ENCODE results near the gene DDR2.
"Not testable (repeated sequence)": the region's sequence is repeated elsewhere in the genome, so short reads cannot be mapped to it uniquely, and the experiment has no call there.

Gene DDR2

DNA sequence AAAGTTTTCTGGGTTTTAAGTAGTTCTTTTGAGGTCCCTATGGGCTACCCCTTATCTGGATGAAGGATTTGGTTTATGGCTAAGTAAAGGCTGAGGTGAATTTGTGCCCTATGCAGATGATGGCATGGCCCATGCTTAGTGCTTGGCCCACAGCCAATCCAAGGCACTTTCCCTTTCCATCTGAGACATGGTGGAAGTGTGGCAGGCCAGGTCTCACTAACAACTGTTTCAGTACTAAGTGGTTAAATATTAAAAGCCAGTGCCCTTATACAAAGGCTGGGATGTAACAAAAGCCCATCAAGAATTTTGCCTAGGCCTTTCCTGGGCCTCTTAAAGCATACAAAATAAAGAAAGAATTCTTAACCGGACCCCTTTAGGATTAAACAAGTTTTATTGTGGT is 156.5 kb downstream of the DDR2 start:
- H3K4me3 ChIP-seq (ENCODE audit: low read length); DNase-seq (ENCODE audit: low read depth, low spot score): not testable (repeated sequence)
- no CpG with 5 or more reads among the region's 1 CpG for WGBS (ENCODE audit: insufficient coverage, insufficient read length)

GRCh38 chr1:162790303-162790984 is 158.2 kb downstream of the DDR2 start, which contains the start of gene HSD17B7:
HSD17B7 (plus strand) TSS chr1:162790702; CDS start chr1:162790801, 99 bp downstream.
- not testable (repeated sequence) for H3K4me1 ChIP-seq (ENCODE audit: control insufficient read depth, insufficient read depth, low read length); H3K36me3 ChIP-seq (ENCODE audit: control insufficient read depth, insufficient read depth, low read length); H3K9me3 ChIP-seq (ENCODE audit: control insufficient read depth, insufficient read depth, low read length); H3K27me3 ChIP-seq (ENCODE audit: control insufficient read depth, insufficient read depth, low read length); H3K27ac ChIP-seq (ENCODE audit: low read length)
- H3K4me3 ChIP-seq (ENCODE audit: low read length) = peak within 1 kb of the TSS; percentile 76
- WGBS (ENCODE audit: insufficient coverage, insufficient read length) = no CpG with 5 or more reads among the region's 49 CpGs
- DNase-seq (ENCODE audit: low read depth, low spot score) = peak; percentile 31

More for the DNA sequence above, 156.5 kb downstream of the DDR2 start:
- not testable (repeated sequence) for H3K27ac ChIP-seq (ENCODE audit: low read length); H3K27me3 ChIP-seq (ENCODE audit: control insufficient read depth, insufficient read depth, low read length); H3K4me1 ChIP-seq (ENCODE audit: control insufficient read depth, insufficient read depth, low read length); H3K36me3 ChIP-seq (ENCODE audit: control insufficient read depth, insufficient read depth, low read length); H3K9me3 ChIP-seq (ENCODE audit: control insufficient read depth, insufficient read depth, low read length)

- H3K27me3 ChIP-seq (ENCODE audit: control insufficient read depth, insufficient read depth, low read length); H3K4me1 ChIP-seq (ENCODE audit: control insufficient read depth, insufficient read depth, low read length); H3K9me3 ChIP-seq (ENCODE audit: control insufficient read depth, insufficient read depth, low read length); H3K27ac ChIP-seq (ENCODE audit: low read length); H3K36me3 ChIP-seq (ENCODE audit: control insufficient read depth, insufficient read depth, low read length); DNase-seq (ENCODE audit: low read depth, low spot score): not testable (repeated sequence)
- peak overlapping the region; percentile 51; the same call in 1 of the 2 replicates for H3K4me3 ChIP-seq (ENCODE audit: low read length)
- WGBS (ENCODE audit: insufficient coverage, insufficient read length) = no CpG with 5 or more reads among the region's 8 CpGs
Measured at GRCh38 chr1:162790985-162791357, 158.7 kb downstream of the DDR2 start.

- not testable (repeated sequence) for H3K27ac ChIP-seq (ENCODE audit: low read length); H3K36me3 ChIP-seq (ENCODE audit: control insufficient read depth, insufficient read depth, low read length); H3K27me3 ChIP-seq (ENCODE audit: control insufficient read depth, insufficient read depth, low read length); DNase-seq (ENCODE audit: low read depth, low spot score); H3K4me1 ChIP-seq (ENCODE audit: control insufficient read depth, insufficient read depth, low read length); H3K9me3 ChIP-seq (ENCODE audit: control insufficient read depth, insufficient read depth, low read length); H3K4me3 ChIP-seq (ENCODE audit: low read length)
- WGBS (ENCODE audit: insufficient coverage, insufficient read length) = no CpG with 5 or more reads among the region's 1 CpG
Measured at GRCh38 chr1:162794284-162794683, 162.0 kb downstream of the DDR2 start.

DNA sequence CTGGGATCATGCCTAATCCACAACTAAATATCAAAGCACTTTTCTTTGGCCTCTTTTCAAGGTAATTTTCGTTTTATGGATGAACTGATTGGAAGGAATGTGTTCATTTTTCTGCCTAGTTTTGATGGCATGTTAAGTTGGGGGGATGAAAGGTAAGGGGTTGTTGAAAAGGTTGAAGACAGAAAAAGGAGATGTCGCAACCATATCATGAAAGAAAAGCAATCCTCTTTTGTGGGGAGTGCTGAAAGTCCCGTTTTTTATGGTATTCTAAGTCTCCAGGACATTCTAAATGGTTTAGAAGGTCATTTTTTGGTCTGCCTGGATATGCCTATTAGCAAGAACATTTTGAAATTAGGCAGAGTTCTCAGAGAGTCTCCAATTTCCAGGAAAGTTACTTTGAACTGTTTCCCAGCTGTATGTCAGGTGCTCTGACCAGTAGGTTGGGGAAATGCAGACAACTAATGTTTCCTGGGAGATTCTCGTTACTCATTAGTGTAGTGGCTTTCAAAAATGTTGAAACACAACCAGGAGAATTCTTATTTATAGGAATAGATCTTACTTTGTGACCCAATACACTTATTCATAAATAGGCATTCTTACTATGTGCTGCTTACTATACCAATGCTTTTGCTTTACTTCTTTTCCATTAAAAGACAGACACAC is 164.5 kb downstream of the DDR2 start:
- not testable (repeated sequence) for H3K9me3 ChIP-seq (ENCODE audit: control insufficient read depth, insufficient read depth, low read length); H3K4me1 ChIP-seq (ENCODE audit: control insufficient read depth, insufficient read depth, low read length); H3K4me3 ChIP-seq (ENCODE audit: low read length); H3K36me3 ChIP-seq (ENCODE audit: control insufficient read depth, insufficient read depth, low read length); H3K27me3 ChIP-seq (ENCODE audit: control insufficient read depth, insufficient read depth, low read length); H3K27ac ChIP-seq (ENCODE audit: low read length); DNase-seq (ENCODE audit: low read depth, low spot score)
- no CpG with 5 or more reads among the region's 4 CpGs for WGBS (ENCODE audit: insufficient coverage, insufficient read length)

DNA sequence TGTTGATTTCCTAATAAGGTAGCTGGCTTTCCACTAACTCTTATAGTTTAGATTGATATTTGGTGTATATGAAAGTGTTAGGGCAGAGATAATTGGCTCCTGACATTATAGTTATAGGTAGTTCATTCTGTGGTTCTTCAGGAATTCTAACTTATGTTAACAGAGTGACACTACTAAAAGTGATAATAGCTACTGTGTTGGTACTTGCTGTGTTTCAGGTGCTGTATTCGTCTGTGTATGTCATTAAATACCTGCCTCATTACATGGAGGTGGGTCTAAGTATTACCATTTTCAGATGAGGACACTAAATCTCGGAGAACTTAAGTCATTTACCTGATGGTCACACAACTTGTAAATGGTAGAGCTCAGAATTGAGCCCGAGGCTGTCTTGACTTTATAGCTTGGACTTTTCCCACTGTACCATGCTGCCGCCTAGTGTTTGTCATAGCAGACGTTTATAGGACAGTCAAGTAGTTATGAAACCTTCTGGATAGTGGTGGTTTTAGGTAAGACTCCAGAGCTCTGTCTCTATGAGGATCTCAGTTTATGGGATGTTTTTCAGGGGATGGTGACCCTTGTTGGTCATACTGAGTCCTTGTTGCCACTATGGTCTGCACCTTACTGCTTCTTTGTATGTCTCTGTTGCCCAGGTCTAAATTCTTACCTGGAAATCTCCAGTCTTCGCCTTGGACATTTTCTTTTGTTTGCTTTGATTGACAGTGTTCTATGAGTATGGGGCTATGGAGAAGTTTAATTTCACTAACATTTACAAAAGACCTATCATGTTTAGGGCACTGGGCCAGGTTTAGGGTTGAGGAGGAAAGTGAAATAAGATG is 167.9 kb downstream of the DDR2 start:
- no CpG with 5 or more reads among the region's 6 CpGs for WGBS (ENCODE audit: insufficient coverage, insufficient read length)
- H3K9me3 ChIP-seq (ENCODE audit: control insufficient read depth, insufficient read depth, low read length); H3K4me1 ChIP-seq (ENCODE audit: control insufficient read depth, insufficient read depth, low read length); H3K27me3 ChIP-seq (ENCODE audit: control insufficient read depth, insufficient read depth, low read length); H3K36me3 ChIP-seq (ENCODE audit: control insufficient read depth, insufficient read depth, low read length); DNase-seq (ENCODE audit: low read depth, low spot score); H3K27ac ChIP-seq (ENCODE audit: low read length); H3K4me3 ChIP-seq (ENCODE audit: low read length): not testable (repeated sequence)

DNA sequence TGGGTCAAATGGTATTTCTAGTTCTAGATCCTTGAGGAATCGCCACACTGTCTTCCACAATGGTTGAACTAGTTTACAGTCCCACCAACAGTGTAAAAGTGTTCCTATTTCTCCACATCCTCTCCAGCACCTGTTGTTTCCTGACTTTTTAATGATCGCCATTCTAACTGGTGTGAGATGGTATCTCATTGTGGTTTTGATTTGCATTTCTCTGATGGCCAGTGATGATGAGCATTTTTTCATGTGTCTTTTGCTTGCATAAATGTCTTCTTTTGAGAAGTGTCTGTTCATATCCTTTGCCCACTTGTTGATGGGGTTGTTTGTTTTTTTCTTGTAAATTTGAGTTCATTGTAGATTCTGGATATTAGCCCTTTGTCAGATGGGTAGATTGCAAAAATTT is 175.2 kb downstream of the DDR2 start:
- not testable (repeated sequence) for H3K4me1 ChIP-seq (ENCODE audit: control insufficient read depth, insufficient read depth, low read length); H3K27me3 ChIP-seq (ENCODE audit: control insufficient read depth, insufficient read depth, low read length); H3K27ac ChIP-seq (ENCODE audit: low read length); H3K4me3 ChIP-seq (ENCODE audit: low read length); H3K36me3 ChIP-seq (ENCODE audit: control insufficient read depth, insufficient read depth, low read length); H3K9me3 ChIP-seq (ENCODE audit: control insufficient read depth, insufficient read depth, low read length); DNase-seq (ENCODE audit: low read depth, low spot score)
- no CpG with 5 or more reads among the region's 2 CpGs for whole genome bisulfite sequencing (ENCODE audit: insufficient coverage, insufficient read length)

DNA sequence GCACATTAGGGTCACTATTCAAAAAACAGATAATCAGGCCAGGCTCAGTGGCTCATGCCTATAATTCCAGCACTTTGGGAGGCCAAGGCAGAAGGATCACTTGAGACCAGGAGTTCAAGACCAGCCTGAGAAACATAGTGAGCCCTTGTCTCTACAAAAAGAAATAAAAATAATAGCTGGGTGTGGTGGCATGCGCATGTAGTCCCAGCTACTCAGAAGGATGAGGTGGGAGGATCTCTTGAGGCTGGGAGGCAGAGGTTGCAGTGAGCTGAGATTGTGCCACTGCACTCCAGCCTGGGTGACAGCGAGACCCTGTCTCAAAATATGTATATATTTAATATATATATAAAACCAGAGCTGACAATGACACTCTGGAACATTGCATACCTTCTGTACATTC is 180.1 kb downstream of the DDR2 start:
- H3K4me1 ChIP-seq (ENCODE audit: control insufficient read depth, insufficient read depth, low read length); H3K9me3 ChIP-seq (ENCODE audit: control insufficient read depth, insufficient read depth, low read length): not testable (repeated sequence)
- no CpG with 5 or more reads among the region's 2 CpGs for WGBS (ENCODE audit: insufficient coverage, insufficient read length)

DNA sequence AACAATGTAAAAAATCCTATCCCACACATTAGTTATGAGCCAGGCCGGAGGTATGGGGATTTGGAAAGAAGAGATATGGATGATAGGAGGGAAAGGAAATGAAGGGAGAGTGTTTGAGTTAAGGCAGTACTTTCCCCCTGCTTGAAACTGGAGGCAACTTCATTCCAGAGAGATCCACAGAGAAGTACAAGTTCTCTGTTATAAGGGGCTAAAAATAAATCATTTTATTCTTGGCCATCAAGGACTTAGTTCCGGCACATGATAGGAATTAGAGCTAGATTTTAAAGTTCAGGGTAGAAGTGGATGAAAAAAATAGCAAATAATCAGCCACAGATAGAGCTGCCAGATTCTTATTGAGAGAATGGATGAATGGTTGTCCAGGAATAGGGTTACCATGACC is 185.9 kb downstream of the DDR2 start:
- DNase-seq (ENCODE audit: low read depth, low spot score) = not testable (repeated sequence)

More for the DNA sequence above, 180.1 kb downstream of the DDR2 start:
- not testable (repeated sequence) for H3K27ac ChIP-seq (ENCODE audit: low read length); DNase-seq (ENCODE audit: low read depth, low spot score); H3K27me3 ChIP-seq (ENCODE audit: control insufficient read depth, insufficient read depth, low read length); H3K36me3 ChIP-seq (ENCODE audit: control insufficient read depth, insufficient read depth, low read length); H3K4me3 ChIP-seq (ENCODE audit: low read length)

DNA sequence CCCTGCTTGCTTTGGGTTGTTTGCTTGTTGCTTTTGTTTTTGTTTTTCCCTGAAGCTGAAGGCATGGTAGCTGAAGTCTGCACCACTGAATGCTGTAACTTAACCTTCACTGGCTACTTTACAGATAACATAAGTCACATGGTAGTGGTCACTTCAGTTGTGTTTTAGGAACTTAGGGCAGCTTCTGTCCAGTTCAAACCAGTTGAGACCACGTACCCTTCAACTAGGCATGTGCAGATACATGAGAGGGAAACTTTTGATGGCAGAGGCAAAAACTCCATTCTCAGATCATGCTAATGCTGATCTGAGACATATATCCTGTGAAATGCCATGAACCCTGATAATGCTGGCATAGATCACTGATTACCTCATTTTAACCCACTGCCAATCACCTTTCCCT is 186.4 kb downstream of the DDR2 start:
- H3K36me3 ChIP-seq (ENCODE audit: control insufficient read depth, insufficient read depth, low read length); DNase-seq (ENCODE audit: low read depth, low spot score); H3K4me1 ChIP-seq (ENCODE audit: control insufficient read depth, insufficient read depth, low read length); H3K4me3 ChIP-seq (ENCODE audit: low read length); H3K27ac ChIP-seq (ENCODE audit: low read length); H3K9me3 ChIP-seq (ENCODE audit: control insufficient read depth, insufficient read depth, low read length); H3K27me3 ChIP-seq (ENCODE audit: control insufficient read depth, insufficient read depth, low read length): not testable (repeated sequence)
- no CpG with 5 or more reads among the region's 1 CpG for WGBS (ENCODE audit: insufficient coverage, insufficient read length)

More for the DNA sequence above, 185.9 kb downstream of the DDR2 start:
- H3K4me1 ChIP-seq (ENCODE audit: control insufficient read depth, insufficient read depth, low read length); H3K36me3 ChIP-seq (ENCODE audit: control insufficient read depth, insufficient read depth, low read length); H3K27me3 ChIP-seq (ENCODE audit: control insufficient read depth, insufficient read depth, low read length); H3K9me3 ChIP-seq (ENCODE audit: control insufficient read depth, insufficient read depth, low read length); H3K27ac ChIP-seq (ENCODE audit: low read length); H3K4me3 ChIP-seq (ENCODE audit: low read length): not testable (repeated sequence)
- WGBS (ENCODE audit: insufficient coverage, insufficient read length) = no CpG with 5 or more reads among the region's 2 CpGs

Data from iPS DF 6.9 (cell line).